B cell (primary cell): ENCODE measurements around the gene ST8SIA6. TPM values are rescaled to one million over a fixed set of nuclear protein-coding genes. Genes with fewer than 3 reads are reported as not detected.

Experiments used
- ATAC-seq: fragments of 200-7000 bp; cut with Tn5 transposase; one replicate; pipeline ENCODE4 v1.10.0; 2021; ENCODE audit warnings: low read depth, mild to moderate bottlenecking, moderate number of reproducible peaks, moderate library complexity
- CTCF ChIA-PET: fragments of 350-600 bp; sonication (Branson Sonifier 250); formaldehyde crosslinking; loops from one replicate; lab custom pipeline; 2021; ENCODE audit warnings: antibody characterized with exemption, inconsistent platforms; lab: Charles Lee
- POLR2A ChIA-PET: fragments of 350-600 bp; sonication (Branson Sonifier 250); formaldehyde crosslinking; loops from one replicate; lab custom pipeline; 2021; ENCODE audit warnings: antibody characterized with exemption; lab: Charles Lee
- DNase-seq: peaks from one replicate; pipeline ENCODE4 v3.0.0; 2013
- H2AFZ ChIP-seq: 2 replicates; pipeline ENCODE4 v1.6.1; 2012; ENCODE audit warnings: mild to moderate bottlenecking, low read depth, low read length; ENCODE audit not compliant: insufficient read depth, poor library complexity, severe bottlenecking
- H3K27ac ChIP-seq, 2 donors: 1 replicate in 1 of 2; 2 replicates in 1 of 2; pipeline ENCODE4 v1.5.1; 2012 to 2013; ENCODE audit warnings: low read length in 2 of 2, mild to moderate bottlenecking in 2 of 2, moderate library complexity in 1 of 2
- H3K27me3 ChIP-seq, 4 experiments: fragments of 200-600 bp in 1 of 4; sonication (generic) in 1 of 4; replicated peaks in 1 of 4; 1 replicate in 2 of 4; 2 replicates in 2 of 4; pipeline versions ENCODE4 v1.6.1 to v1.7.0; 2013 to 2016; ENCODE audit warnings: low read length in 3 of 4, mild to moderate bottlenecking in 2 of 4, mixed read lengths in 1 of 4, moderate library complexity in 1 of 4; ENCODE audit not compliant: insufficient read depth in 4 of 4, control insufficient read depth in 3 of 4; ENCODE audit errors: control extremely low read depth in 1 of 4
- H3K36me3 ChIP-seq, 2 experiments: replicated peaks in 1 of 2; 1 replicate in 1 of 2; 2 replicates in 1 of 2; pipeline versions ENCODE4 v1.6.1 to v1.7.1; 2013; ENCODE audit warnings: low read length in 1 of 2; ENCODE audit not compliant: insufficient read depth in 2 of 2, control insufficient read depth in 1 of 2; ENCODE audit errors: control extremely low read depth in 1 of 2, extremely low read depth in 1 of 2
- H3K4me1 ChIP-seq, 2 donors: fragments of 200-600 bp in 1 of 2; sonication (generic) in 1 of 2; 1 replicate in 1 of 2; 2 replicates in 1 of 2; pipeline versions ENCODE4 v1.5.1 to v1.6.1; 2013 to 2017; ENCODE audit warnings: low read length in 2 of 2; ENCODE audit not compliant: control insufficient read depth in 2 of 2, insufficient read depth in 2 of 2
- H3K4me2 ChIP-seq: replicated peaks from 2 replicates; pipeline ENCODE3; 2012; ENCODE audit warnings: mild to moderate bottlenecking, low read depth, low read length; ENCODE audit not compliant: poor library complexity, severe bottlenecking
- H3K4me3 ChIP-seq, 5 experiments: fragments of 200-600 bp in 1 of 5; sonication (generic) in 1 of 5; 1 replicate in 3 of 5; 2 replicates in 2 of 5; pipeline versions ENCODE4 v1.5.1 to v1.7.0; 2011 to 2016; ENCODE audit warnings: low read length in 4 of 5, mild to moderate bottlenecking in 4 of 5, low read depth in 2 of 5, control low read depth in 1 of 5, moderate library complexity in 1 of 5; ENCODE audit not compliant: insufficient read depth in 1 of 5; ENCODE audit errors: control extremely low read depth in 1 of 5, extremely low read depth in 1 of 5
- H3K79me2 ChIP-seq: fragments of 200-600 bp; sonication (generic); one replicate; pipeline ENCODE4 v1.6.0; 2016; ENCODE audit warnings: low read length; ENCODE audit not compliant: control insufficient read depth, insufficient read depth
- H3K9ac ChIP-seq: fragments of 200-600 bp; sonication (generic); 2 replicates; pipeline ENCODE4 v1.6.1; 2017; ENCODE audit warnings: mild to moderate bottlenecking, low read length, moderate library complexity
- H3K9me3 ChIP-seq, 3 donors: one replicate each; pipeline versions ENCODE4 v1.6.1 to v1.7.1; 2013; ENCODE audit warnings: low read length in 2 of 3; ENCODE audit not compliant: control insufficient read depth in 2 of 3, insufficient read depth in 1 of 3; ENCODE audit errors: control extremely low read depth in 1 of 3
- H4K20me1 ChIP-seq: 2 replicates; pipeline ENCODE4 v1.6.0; 2012; ENCODE audit warnings: mild to moderate bottlenecking, low read length; ENCODE audit not compliant: insufficient read depth, control insufficient read depth, poor library complexity, severe bottlenecking
- H3K27ac Mint-ChIP-seq: one replicate; pipeline ENCODE4 v1.8.0; 2021; ENCODE audit warnings: mixed read lengths
- H3K27me3 Mint-ChIP-seq: one replicate; pipeline ENCODE4 v1.8.0; 2021; ENCODE audit warnings: mixed read lengths
- H3K4me1 Mint-ChIP-seq: one replicate; pipeline ENCODE4 v1.8.0; 2021; ENCODE audit warnings: mixed read lengths
- H3K4me3 Mint-ChIP-seq: one replicate; pipeline ENCODE4 v1.8.0; 2021; ENCODE audit warnings: mixed read lengths
- H3K9me3 Mint-ChIP-seq: one replicate; pipeline ENCODE4 v1.8.0; 2022; ENCODE audit warnings: mixed read lengths; ENCODE audit not compliant: insufficient read depth
- CTCF ChIP-seq: fragments of 200-600 bp; IDR thresholded peaks from one replicate; pipeline ENCODE4 v1.8.0; 2022; ENCODE audit warnings: antibody characterized with exemption, mild to moderate bottlenecking
- EZH2 ChIP-seq: IDR thresholded peaks from 2 replicates; pipeline ENCODE4 v1.6.1; 2012; ENCODE audit warnings: borderline replicate concordance, low read depth, mild to moderate bottlenecking, moderate library complexity, low read length; ENCODE audit not compliant: insufficient read depth, poor library complexity, severe bottlenecking
- WGBS: methylation state at CpG from one replicate; pipeline ENCODE4 v1.1.5; 2013; ENCODE audit warnings: missing lambda C conversion rate; ENCODE audit not compliant: insufficient coverage; 5-methylcytosine and 5-hydroxymethylcytosine counted together
- intact Hi-C: fragments of 100-400 bp; cut with micrococcal nuclease; formaldehyde crosslinking; loops from one replicate; pipeline ENCODE4 v1.10.0; 2022
- polyA plus RNA-seq: library from polyadenylated mRNA; depleted of rRNA; stranded (reverse); fragments of >200 nt; gene quantifications from 2 replicates; pipeline ENCODE4 v1.2.3, GENCODE V29; 2012
- total RNA-seq, 2 donors: library from RNA; stranded (reverse); fragments of 120-200 nt in 1 of 2; gene quantifications; 1 replicate in 1 of 2; 2 replicates in 1 of 2; pipeline versions ENCODE4 v1.2.3 to v1.2.4, GENCODE V29; 2013 to 2022

ST8SIA6 gene
- total and polyA plus RNA-seq, 2 donors (not counting 1 experiment from before 2014, with no cell fraction given), result 0.04 TPM; not detected in 1

- no peaks in the 10 kb centered on the region for H3K9me3 ChIP-seq
- no peak overlapping the region for H3K27ac Mint-ChIP-seq
- DNase-seq, result no peak
- H3K4me1 ChIP-seq, result peaks cover 0 to 2% of the 10 kb centered on the region in 2 donors
- intact Hi-C loops, result no loop called here
- H3K27ac ChIP-seq, result no peak overlapping the region
- H3K4me1 Mint-ChIP-seq, result peaks cover 6% of the 10 kb centered on the region
- H4K20me1 ChIP-seq, result no peaks in the 10 kb centered on the region
- CTCF ChIA-PET, result no interaction called here
- POLR2A ChIA-PET, result interaction anchor here (0.5 kb wide), 1 partner anchor 1353 kb away, joined by 5 read pairs; no protein-coding TSS in a partner anchor
- peaks cover 4% of the 10 kb centered on the region for H3K27me3 Mint-ChIP-seq
- TF ChIP-seq EZH2 (no peak), CTCF (no peak)
- H3K4me3 Mint-ChIP-seq, result no peak overlapping the region
- H3K36me3 ChIP-seq, result no peaks in the 10 kb centered on the region
- H3K4me2 ChIP-seq, result no peak overlapping the region
- no peak for ATAC-seq
- H2AFZ ChIP-seq, result no peak overlapping the region
- no peak overlapping the region for H3K4me3 ChIP-seq
- H3K79me2 ChIP-seq, result no peaks in the 10 kb centered on the region
- no CpG with 5 or more reads among the region's 1 CpG for WGBS
- no peak overlapping the region for H3K9ac ChIP-seq
- H3K27me3 ChIP-seq, result no peaks in the 10 kb centered on the region
- H3K9me3 Mint-ChIP-seq, result no peaks in the 10 kb centered on the region
These were observed 137.8 kb downstream of the ST8SIA6 start for GRCh38 chr10:17316488-17317170.

GRCh38 chr10:17309435-17309834 lies 145.0 kb downstream of the ST8SIA6 start:
- no peak for DNase-seq

More at GRCh38 chr10:17309435-17309834, 145.0 kb downstream of the ST8SIA6 start:
- no peaks in the 10 kb centered on the region for H3K9me3 ChIP-seq
- no peak overlapping the region for H2AFZ ChIP-seq
- H3K4me2 ChIP-seq, result no peak overlapping the region
- H3K36me3 ChIP-seq, result no peaks in the 10 kb centered on the region
- Mint-ChIP-seq H3K4me3 (no peak overlapping the region), H3K4me1 (no peaks in the 10 kb centered on the region), H3K27me3 (peaks cover 19% of the 10 kb centered on the region), H3K9me3 (no peaks in the 10 kb centered on the region), H3K27ac (no peak overlapping the region)
- no peak overlapping the region for H3K27ac ChIP-seq
- intact Hi-C loops, result no loop called here
- ChIA-PET CTCF (no interaction called here), POLR2A (no interaction called here)
- no peaks in the 10 kb centered on the region for H3K27me3 ChIP-seq
- TF ChIP-seq EZH2 (no peak), CTCF (no peak)
- ATAC-seq, result no peak
- H3K79me2 ChIP-seq, result no peaks in the 10 kb centered on the region
- no peak overlapping the region for H3K4me3 ChIP-seq
- H4K20me1 ChIP-seq, result no peaks in the 10 kb centered on the region
- H3K4me1 ChIP-seq, result no peaks in the 10 kb centered on the region
- no CpG with 5 or more reads among the region's 2 CpGs for WGBS
- H3K9ac ChIP-seq, result no peak overlapping the region
